OCI-LY1 (cell line): ENCODE data around the gene CNPPD1.

Experiments
- H2AFZ ChIP-seq: fragments of 200-600 bp; sonication (generic), shearing (Covaris generic); 2 replicates; pipeline ENCODE4 v1.6.0; 2014; ENCODE audit warnings: antibody characterized with exemption, mild to moderate bottlenecking, low read length
- H3F3A ChIP-seq: fragments of 200-600 bp; sonication (generic), shearing (Covaris generic); 2 replicates; pipeline ENCODE4 v1.6.0; 2014; ENCODE audit warnings: mild to moderate bottlenecking, antibody characterized with exemption, low read length, moderate library complexity; ENCODE audit not compliant: insufficient read depth
- H3K27ac ChIP-seq: fragments of 200-600 bp; sonication (generic); 2 replicates; pipeline ENCODE4 v1.5.1; 2014; ENCODE audit warnings: low read length, mixed run types, mild to moderate bottlenecking, low read depth; ENCODE audit not compliant: poor library complexity, severe bottlenecking
- H3K27me3 ChIP-seq: fragments of 200-600 bp; sonication (generic); 2 replicates; pipeline ENCODE4 v1.6.0; 2014; ENCODE audit warnings: antibody characterized with exemption, mild to moderate bottlenecking, low read length, moderate library complexity; ENCODE audit not compliant: insufficient read depth
- H3K36me3 ChIP-seq: fragments of 200-600 bp; sonication (generic); 2 replicates; pipeline ENCODE4 v1.6.1; 2014; ENCODE audit warnings: mild to moderate bottlenecking, antibody characterized with exemption, low read length, moderate library complexity, mixed read lengths; ENCODE audit not compliant: insufficient read depth
- H3K4me1 ChIP-seq: fragments of 200-600 bp; sonication (generic); 2 replicates; pipeline ENCODE4 v1.5.1; 2014; ENCODE audit warnings: mild to moderate bottlenecking, low read length, moderate library complexity; ENCODE audit not compliant: insufficient read depth, severe bottlenecking
- H3K4me2 ChIP-seq: fragments of 200-600 bp; sonication (generic), shearing (Covaris generic); 2 replicates; pipeline ENCODE4 v1.6.1; 2014; ENCODE audit warnings: low read length
- H3K4me3 ChIP-seq: fragments of 200-600 bp; sonication (generic); 2 replicates; pipeline ENCODE4 v1.5.1; 2014; ENCODE audit warnings: low read length, low read depth, mild to moderate bottlenecking, mixed read lengths; ENCODE audit not compliant: poor library complexity, severe bottlenecking
- H3K79me2 ChIP-seq: fragments of 200-600 bp; shearing (Covaris generic); 2 replicates; pipeline ENCODE4 v1.6.1; 2016; ENCODE audit warnings: mixed run types, low read length, mixed read lengths; ENCODE audit not compliant: insufficient read depth
- H3K9ac ChIP-seq: fragments of 200-600 bp; sonication (generic), shearing (Covaris generic); 2 replicates; pipeline ENCODE4 v1.6.1; 2014; ENCODE audit warnings: mild to moderate bottlenecking, low read length, mixed read lengths
- H3K9me2 ChIP-seq: fragments of 200-600 bp; sonication (generic), shearing (Covaris generic); 2 replicates; pipeline ENCODE4 v1.6.1; 2014; ENCODE audit warnings: low read depth, mild to moderate bottlenecking, low read length, mixed read lengths
- H3K9me3 ChIP-seq: fragments of 200-600 bp; shearing (Covaris generic); 2 replicates; pipeline ENCODE4 v1.6.1; 2014; ENCODE audit warnings: low read length, mixed read lengths
- H4K20me1 ChIP-seq: fragments of 200-600 bp; sonication (generic), shearing (Covaris generic); 2 replicates; pipeline ENCODE4 v1.6.0; 2016; ENCODE audit warnings: mild to moderate bottlenecking, low read length; ENCODE audit not compliant: insufficient read depth
- EZH2 ChIP-seq: fragments of 200-600 bp; sonication (generic), shearing (Covaris generic); IDR thresholded peaks from 2 replicates; pipeline ENCODE4 v1.8.0; 2017; ENCODE audit warnings: borderline replicate concordance, mixed run types, mild to moderate bottlenecking, antibody characterized with exemption, low read length, moderate library complexity, mixed read lengths
- TF ChIP-seq, protein P1 (sequence below): fragments of 200-600 bp; sonication (generic), shearing (Covaris generic); IDR thresholded peaks from 2 replicates; pipeline ENCODE4 v1.5.1; 2017; ENCODE audit warnings: mild to moderate bottlenecking, antibody characterized with exemption, low read length, moderate library complexity, mixed read lengths

CNPPD1 gene

DNA sequence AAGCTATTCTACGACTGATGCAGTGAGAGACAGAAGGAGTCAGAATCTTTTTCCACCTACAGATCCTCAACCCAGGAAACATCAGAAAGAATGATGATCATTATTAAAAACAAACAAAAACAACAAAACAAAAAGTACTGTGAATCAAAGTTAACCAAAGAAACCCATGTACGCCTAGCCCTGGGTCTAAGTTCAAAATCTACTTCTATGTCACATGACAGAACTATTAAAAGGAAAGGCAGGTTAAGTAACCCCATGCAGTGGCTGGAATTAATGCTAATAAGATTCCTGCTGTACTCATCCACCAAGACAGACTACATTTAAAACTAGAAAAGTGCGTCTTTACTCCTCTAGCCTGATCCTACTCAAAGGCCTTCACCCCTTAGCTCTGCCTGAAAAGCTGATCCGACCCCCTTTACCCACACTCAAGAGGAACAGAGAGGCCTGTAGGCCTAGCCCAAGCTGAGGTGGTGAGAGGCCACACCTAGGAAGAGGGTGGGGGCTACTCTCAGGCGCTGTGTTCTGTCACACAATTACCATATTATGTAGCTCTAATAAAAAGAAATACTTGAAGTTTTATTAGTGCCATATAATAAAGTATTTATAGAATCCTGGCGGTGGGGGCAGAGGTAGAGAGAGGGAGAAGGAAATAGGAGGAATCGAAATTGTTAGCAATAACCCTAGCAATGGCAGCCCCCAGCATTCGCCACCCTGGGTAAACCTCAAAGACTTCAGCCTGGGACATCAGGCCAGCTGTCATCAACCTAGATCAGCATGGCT is 53.2 kb downstream of the CNPPD1 start:
- TF ChIP-seq, protein P1, sequence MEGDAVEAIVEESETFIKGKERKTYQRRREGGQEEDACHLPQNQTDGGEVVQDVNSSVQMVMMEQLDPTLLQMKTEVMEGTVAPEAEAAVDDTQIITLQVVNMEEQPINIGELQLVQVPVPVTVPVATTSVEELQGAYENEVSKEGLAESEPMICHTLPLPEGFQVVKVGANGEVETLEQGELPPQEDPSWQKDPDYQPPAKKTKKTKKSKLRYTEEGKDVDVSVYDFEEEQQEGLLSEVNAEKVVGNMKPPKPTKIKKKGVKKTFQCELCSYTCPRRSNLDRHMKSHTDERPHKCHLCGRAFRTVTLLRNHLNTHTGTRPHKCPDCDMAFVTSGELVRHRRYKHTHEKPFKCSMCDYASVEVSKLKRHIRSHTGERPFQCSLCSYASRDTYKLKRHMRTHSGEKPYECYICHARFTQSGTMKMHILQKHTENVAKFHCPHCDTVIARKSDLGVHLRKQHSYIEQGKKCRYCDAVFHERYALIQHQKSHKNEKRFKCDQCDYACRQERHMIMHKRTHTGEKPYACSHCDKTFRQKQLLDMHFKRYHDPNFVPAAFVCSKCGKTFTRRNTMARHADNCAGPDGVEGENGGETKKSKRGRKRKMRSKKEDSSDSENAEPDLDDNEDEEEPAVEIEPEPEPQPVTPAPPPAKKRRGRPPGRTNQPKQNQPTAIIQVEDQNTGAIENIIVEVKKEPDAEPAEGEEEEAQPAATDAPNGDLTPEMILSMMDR: no peak
- no peak for TF ChIP-seq EZH2
- Histone ChIP-seq H3K4me1 (no peaks in the 10 kb centered on the region), H2AFZ (no peak overlapping the region), H3K27me3 (no peaks in the 10 kb centered on the region), H3K36me3 (no peaks in the 10 kb centered on the region), H3K9me2 (no peaks in the 10 kb centered on the region), H3K9ac (no peak overlapping the region), H4K20me1 (no peaks in the 10 kb centered on the region), H3F3A (no peaks in the 10 kb centered on the region), H3K27ac (no peak overlapping the region), H3K4me2 (no peak overlapping the region), H3K4me3 (no peak overlapping the region), H3K79me2 (no peaks in the 10 kb centered on the region), H3K9me3 (no peaks in the 10 kb centered on the region)

DNA sequence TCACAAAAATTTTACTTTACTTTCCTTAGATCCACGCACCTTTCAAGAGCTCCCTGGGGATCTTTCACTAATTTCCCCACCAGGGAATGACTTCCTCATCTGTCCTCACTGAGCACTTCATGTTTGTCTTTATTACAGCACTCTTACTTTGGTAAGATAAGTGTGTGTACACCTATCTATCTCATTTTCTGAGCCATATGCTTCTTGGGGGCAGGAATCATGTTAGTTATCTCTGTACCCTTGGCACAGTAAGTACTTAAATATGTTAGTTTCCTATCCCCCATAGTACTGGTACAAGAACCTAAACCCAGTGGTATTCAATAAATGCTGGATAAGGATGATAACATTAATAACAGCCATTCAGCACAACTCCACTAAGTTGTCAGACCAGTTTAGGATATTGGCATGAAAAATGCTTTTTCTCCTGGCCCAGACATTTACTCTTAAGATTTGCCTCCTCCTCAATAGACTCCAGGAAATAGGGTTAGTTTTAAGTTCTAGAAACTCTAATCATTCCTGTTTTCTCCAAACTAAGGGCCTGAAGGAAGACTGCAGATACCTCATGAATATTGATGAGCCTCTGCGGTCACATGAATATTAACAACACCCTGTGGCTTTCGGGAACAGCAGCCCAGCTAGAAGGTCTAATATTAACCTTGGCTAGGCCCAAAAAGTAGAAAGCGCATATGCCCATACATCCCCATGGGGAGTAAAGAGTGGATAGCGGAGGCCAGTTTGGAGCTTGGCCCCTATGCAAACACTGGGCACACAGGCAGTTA is 54.3 kb downstream of the CNPPD1 start:
- no peak overlapping the region for H3K27ac ChIP-seq
- no peaks in the 10 kb centered on the region for H3K9me2 ChIP-seq
- H2AFZ ChIP-seq: no peak overlapping the region
- H3K4me2 ChIP-seq: no peak overlapping the region
- H3K36me3 ChIP-seq: no peaks in the 10 kb centered on the region
- no peaks in the 10 kb centered on the region for H4K20me1 ChIP-seq
- TF ChIP-seq, protein P1: no peak
- no peak for TF ChIP-seq EZH2
- H3K4me3 ChIP-seq: no peak overlapping the region
- H3K27me3 ChIP-seq: no peaks in the 10 kb centered on the region
- no peak overlapping the region for H3K9ac ChIP-seq
- no peaks in the 10 kb centered on the region for H3F3A ChIP-seq
- H3K9me3 ChIP-seq: no peaks in the 10 kb centered on the region
- H3K79me2 ChIP-seq: no peaks in the 10 kb centered on the region
- no peaks in the 10 kb centered on the region for H3K4me1 ChIP-seq
